Stimulated activated CD4-positive, alpha-beta T cell treated with anti-CD3 and anti-CD28 coated beads, TNF-alpha, amount 100 ng/mL, for 4 hours (primary cell): ENCODE measurements around the gene IL11RA.
A peak's percentile ranks its signal among the peaks of the same experiment; 100 is the strongest.

Experiments used
- DNase-seq, 3 experiments: peaks; one replicate each; pipeline ENCODE4 v3.0.0-alpha.2; 2020; ENCODE audit warnings: low read depth in 3 of 3

The IL11RA gene

GRCh38 chr9:34651876-34652601 lies at the start of gene IL11RA:
TSS of gene IL11RA (plus strand) at chr9:34652185. CDS start at chr9:34655218, 3,033 bp downstream.
- DNase-seq = peak in 1 of 3 experiments; percentile 35

DNA sequence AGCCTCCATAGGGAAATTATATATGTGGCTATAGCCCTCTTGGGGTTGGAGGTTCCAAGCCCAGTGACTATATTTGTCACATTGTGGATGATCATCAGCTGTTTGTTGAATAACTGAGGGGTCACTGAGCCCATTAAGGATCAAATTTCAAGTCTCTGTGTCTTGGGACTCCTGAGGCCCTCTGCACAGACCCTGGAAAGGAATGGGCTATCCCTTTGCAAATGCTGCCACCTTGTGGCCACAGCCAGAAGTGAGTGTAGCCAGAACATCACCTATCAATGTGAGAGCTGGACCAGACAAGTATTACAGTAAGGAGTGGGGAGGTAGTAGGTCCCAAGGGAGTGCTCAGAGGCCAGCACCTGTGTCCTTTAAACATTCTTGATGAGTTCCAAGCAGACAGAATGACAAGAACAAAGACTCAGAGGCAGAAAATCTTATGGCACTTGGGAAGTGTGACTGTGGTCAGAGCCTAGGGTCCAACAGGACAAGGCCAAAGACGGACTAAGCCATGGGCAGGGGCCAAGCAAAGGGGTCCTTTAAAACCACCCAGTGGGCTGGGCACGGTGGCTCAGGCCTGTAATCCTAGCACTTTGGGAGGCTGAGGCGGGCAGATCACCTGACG lies 48.3 kb upstream of the IL11RA start:
- peak; percentile 66 to 69 (median 67) for DNase-seq

DNA sequence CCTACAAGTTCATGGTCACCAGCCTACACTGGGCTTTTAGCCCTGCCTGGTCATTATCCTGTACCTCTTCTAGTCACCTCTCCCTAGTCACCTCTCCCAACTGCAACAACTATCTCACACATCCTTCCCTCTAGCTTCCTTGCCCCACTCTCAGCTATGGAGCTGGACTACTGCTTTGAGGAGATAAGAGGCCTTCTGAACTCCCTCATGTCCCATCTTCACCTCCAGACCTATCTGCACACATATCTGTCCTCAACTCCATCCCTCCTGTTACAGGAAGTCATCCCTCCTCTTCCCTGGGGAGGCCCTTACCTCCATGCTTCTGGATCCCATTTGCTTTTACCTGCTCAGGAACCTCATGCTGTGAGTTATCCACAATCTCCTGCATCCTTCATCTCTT lies 45.8 kb upstream of the IL11RA start:
- DNase-seq = no peak

GRCh38 chr9:34606905-34607304 lies 45.1 kb upstream of the IL11RA start:
- no peak for DNase-seq

DNA sequence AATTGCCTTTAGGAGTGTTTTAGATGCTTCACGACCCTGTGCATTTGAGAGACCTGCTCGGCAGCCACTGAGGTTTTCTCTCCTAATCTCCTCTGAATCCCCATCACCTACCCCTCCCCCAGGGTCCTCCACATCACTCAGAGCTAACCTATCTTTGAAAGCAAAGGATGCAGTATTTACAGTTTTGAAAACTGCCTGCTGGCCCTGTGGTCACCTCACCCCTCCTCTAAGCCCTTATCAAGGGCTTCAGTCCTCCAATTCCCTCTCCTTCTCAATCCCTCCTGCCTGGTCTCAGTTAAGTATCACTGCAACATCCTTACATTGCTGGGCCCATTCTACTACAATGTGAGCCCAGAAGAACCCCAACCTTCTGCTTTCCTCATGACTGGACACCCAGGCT lies 44.7 kb upstream of the IL11RA start:
- no peak for DNase-seq

- no peak for DNase-seq
Measured at GRCh38 chr9:34610434-34611206, 41.4 kb upstream of the IL11RA start.

GRCh38 chr9:34611251-34611810 lies 40.7 kb upstream of the IL11RA start:
- no peak for DNase-seq

DNA sequence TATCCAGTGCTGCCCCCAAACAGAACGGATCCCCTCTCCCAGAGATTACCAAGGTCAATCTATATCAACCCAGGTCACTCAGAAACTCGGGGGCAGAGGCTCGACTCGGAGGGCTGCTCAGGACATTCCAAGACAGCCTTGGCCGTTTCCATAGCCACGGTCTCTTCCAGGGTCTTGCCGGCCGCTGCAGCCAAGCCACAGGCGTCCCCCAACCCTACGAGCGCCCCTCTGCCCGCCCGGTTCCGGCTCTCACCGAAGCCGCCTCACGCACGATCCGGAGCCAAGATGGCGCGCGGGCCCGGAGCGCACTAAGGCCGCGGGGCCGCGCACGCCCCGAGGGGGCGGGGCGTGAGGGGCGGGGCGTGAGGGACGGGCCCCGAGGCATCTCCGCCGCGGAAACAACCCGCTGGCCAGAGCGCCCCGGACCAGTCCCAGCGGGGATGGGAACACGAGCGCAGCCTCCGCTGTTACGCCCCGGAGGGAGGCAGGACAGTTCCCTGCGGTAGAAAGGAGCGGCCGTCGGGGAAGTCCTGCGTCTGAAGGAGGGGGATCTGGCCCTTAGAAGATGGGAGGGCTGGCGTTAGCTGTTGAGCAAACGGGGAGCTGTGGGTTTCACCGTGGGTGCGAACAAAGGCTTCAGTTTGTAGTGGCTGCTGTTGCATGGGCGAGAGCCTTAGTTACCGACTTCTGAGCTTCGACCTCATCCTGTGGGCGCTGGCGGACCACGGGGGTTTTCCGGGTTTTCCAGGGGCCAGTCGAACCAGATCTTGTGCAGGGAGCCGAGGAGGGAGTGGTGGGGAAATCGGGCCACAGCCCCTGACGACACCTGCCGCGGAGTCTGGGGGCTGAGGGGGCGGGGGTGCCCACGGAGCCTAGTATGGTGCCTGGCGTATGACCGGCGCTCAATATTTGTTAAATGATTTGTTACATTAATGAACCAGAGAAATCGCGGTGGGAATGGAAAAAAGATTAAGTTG lies 39.9 kb upstream of the IL11RA start, which contains the start of gene RPP25L:
Gene RPP25L, minus strand, starts transcription at position 287 of the 977 bp plus-strand sequence. CDS start 801 bp downstream, outside the sequence.
- DNase-seq = peak; percentile 63 to 81 (median 74)

- DNase-seq = peak in 1 of 3 experiments; percentile 48
Measured at GRCh38 chr9:34612788-34613390, 39.1 kb upstream of the IL11RA start.

GRCh38 chr9:34615132-34615531 lies 36.9 kb upstream of the IL11RA start:
- DNase-seq = no peak

- DNase-seq = peak; percentile 64 to 83 (median 80)
Measured at GRCh38 chr9:34620061-34620994, 31.7 kb upstream of the IL11RA start, which contains the start of gene DCTN3. TSS of gene DCTN3 (minus strand) at chr9:34620495. CDS start at chr9:34620464, 31 bp downstream.

GRCh38 chr9:34623374-34624235 lies 28.4 kb upstream of the IL11RA start:
- no peak for DNase-seq

DNA sequence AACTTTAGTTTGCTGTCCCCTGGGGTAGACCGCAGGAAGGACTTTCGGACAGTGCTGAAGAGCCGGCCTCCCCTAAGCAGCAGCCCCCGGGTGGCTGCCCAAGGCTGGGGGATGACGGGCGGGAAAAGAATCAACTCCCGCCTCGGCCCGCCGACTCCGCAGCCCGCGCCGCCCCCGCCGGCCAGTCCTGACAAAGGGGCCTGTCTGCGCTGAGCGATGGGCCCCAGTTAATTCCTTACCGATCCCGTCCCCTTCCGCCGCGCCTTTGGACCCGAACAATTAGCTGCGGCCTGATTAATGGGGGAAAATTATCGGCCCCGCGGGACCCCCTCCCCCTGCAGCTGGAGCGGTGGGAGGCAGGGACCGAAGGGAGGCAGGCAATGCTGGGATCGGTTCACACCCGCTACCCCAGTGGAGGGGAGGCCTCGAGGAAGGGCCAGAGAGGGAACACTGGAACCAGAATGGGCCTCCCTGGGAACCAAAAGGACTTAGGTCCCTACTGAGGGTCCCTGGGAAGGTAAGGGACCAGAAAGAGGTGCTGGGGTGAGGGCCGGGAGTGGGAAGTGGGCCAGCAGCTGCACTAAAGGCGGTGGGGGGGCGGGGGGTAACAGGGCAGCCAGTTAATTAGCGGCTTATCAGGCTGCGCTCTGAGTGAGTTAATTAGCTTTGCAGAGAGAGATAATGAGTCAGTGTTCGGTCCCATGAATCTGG lies 27.4 kb upstream of the IL11RA start:
- no peak for DNase-seq

DNA sequence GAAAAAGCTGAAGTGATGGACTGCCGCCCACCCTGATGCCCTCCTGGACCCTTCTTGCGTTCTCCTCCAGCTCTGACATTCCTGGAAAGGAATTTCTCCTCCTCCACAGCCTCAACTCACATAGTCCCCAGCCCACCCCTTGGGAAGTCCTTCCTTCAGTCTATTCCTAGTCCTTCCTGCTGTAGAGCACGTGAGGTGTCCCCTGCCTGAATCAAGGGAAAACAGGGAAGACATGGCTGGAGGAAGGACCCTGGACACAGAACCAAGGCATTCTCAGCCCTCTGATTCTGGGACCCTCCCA lies 26.8 kb upstream of the IL11RA start:
- no peak for DNase-seq

DNA sequence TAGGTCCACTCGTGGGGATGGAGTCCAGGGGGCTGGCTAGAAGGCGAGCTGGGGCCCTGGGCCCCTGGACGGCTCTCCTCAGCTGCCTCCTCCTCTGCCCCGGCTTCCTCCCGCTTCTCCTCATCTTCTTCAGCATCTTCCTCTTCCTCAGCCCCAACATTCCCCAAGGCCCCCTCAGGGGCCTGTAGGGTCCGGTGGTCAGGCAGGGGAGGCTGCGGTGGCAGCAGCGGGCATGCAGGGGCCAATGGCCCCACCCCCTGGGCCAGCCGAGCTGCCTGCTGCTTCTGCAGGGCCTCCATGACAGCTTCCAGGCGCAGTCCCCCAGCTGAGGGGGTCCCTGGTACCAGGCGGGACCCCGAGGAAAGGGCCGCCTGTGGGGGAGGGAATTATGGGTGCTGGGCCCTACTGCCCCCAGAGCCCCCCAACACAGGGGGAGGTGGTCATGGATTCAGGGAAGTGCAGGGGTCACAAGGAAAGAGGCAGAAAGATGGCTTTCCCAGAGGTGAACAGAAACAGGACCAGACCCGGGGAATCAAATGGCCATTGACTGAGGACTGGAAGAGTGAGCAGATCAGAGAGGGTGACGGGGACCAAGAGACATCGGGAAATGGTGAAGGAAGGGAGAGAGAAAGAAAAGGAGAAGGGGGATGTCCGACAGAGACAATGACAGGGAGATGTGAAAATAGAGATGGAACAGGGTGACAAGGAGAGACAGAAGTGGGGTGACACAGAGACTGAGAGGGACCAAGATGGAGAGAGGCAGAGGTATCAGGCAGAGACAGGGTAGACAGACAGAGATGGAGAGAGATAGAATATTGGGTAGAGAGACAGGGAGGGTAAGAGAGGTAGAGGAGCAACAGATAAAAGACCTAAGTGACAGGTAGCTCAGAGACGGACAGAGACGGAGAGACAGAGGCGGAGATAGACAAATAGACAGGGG lies 24.0 kb upstream of the IL11RA start:
- DNase-seq = no peak

DNA sequence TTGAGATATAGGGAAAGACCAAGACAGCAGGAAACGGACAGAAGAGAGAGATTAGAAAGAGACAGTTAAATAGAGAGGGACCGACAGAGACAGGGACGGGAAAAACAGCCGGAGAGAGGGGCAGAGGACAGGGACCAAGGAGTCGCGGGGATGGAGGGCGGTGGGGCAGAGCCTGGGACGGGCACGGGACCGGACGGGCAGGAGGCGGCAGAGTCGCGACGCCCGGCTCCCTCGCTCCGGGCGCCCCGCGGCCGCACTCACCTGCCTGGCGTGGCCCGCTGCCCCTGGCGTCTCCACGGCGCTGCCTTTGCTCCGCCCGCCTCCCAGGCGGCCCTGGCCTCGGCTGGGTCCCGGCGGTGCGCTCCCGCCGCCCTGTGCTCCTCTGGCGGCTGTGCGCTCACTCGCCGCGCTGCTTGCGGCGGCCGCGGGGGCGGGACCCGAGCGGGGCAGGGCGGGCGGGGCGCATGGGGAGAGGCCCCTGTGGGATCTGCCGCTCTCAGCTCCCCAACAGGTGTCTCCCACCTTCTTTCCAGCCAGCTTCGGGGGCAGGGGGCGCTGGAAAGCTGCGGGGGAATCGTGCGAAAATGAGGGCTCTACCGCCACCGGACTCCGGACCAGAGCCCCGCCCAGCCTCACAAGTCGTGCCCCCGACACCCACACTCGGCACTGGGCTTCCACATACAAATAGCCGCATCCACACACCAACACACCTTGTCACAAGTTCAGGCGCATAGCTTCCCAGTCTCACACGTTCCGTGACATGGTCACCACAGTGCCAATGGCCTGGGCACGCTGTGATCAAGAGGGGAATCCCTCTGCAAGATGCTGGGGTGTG lies 23.1 kb upstream of the IL11RA start, which contains the start of gene ARID3C:
Gene ARID3C, minus strand, starts transcription at position 411 of the 835 bp plus-strand sequence. CDS start 1,052 bp downstream, outside the sequence.
- DNase-seq = no peak
